Neural progenitor cell (in vitro differentiated cells): ENCODE results near the gene RAPGEF6.

Source experiments
- EZH2 ChIP-seq: fragments of 200-600 bp; sonication (generic); IDR thresholded peaks from 2 replicates; pipeline ENCODE4 v1.6.1; 2017; ENCODE audit warnings: antibody characterized with exemption, mild to moderate bottlenecking, moderate library complexity
- TF ChIP-seq, protein P1 (sequence below): fragments of 200-600 bp; sonication (generic); IDR thresholded peaks from 2 replicates; pipeline ENCODE4 v1.5.1; 2017; ENCODE audit warnings: antibody characterized with exemption, mild to moderate bottlenecking

DNA sequence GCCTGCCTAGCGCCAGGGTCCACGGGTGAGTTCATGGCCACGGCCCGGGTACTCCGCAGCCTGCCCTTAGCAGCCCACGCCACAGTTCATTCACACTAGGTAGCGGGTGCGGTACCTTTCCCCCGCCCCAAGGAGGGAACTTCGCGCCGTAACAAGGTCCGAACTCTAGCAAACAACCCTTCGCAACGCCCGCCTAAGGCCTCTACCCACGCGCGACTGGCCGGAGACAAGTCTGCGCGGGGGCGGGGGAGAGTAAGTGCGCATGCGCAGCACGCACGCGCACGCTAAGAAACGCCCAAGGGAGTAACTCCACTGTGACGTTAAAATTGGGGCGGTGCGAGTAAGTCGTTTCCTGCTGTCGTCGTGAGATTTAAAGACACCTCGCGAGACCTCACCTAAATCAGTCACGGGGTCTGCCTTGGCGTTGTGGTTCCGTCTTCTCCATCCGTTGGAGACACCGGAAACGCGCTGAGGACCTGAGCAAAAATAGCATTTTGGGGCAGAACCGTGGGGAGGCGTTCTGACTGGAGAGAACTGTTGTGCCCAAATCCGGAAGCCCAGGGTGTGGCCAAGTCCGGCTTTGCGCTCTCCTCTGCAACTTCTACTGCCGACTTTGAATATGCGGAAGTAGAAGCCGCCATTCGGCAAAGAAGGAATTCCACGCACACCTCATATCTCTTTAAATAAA is at the start of gene RAPGEF6:
- TF ChIP-seq, protein P1, sequence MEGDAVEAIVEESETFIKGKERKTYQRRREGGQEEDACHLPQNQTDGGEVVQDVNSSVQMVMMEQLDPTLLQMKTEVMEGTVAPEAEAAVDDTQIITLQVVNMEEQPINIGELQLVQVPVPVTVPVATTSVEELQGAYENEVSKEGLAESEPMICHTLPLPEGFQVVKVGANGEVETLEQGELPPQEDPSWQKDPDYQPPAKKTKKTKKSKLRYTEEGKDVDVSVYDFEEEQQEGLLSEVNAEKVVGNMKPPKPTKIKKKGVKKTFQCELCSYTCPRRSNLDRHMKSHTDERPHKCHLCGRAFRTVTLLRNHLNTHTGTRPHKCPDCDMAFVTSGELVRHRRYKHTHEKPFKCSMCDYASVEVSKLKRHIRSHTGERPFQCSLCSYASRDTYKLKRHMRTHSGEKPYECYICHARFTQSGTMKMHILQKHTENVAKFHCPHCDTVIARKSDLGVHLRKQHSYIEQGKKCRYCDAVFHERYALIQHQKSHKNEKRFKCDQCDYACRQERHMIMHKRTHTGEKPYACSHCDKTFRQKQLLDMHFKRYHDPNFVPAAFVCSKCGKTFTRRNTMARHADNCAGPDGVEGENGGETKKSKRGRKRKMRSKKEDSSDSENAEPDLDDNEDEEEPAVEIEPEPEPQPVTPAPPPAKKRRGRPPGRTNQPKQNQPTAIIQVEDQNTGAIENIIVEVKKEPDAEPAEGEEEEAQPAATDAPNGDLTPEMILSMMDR = no peak
- no peak for TF ChIP-seq EZH2
